Thyroid gland (tissue), 4 donors: ENCODE data around the gene SEMA6B. TPM values are rescaled to one million over a fixed set of nuclear protein-coding genes. Genes with fewer than 3 reads are reported as not detected.

Source experiments
- DNase-seq, 2 donors: peaks; one replicate each; pipeline ENCODE4 v3.0.0-alpha.2; 2019
- H3K27ac ChIP-seq, 3 donors: fragments of 200-600 bp; sonication (generic); 1 replicate in 2 of 3; 2 replicates in 1 of 3; pipeline ENCODE4 v1.5.1; 2016 to 2019; ENCODE audit warnings: mild to moderate bottlenecking in 1 of 3, moderate library complexity in 1 of 3
- H3K27me3 ChIP-seq: fragments of 200-600 bp; sonication (generic); one replicate; pipeline ENCODE4 v1.5.1; 2019
- H3K36me3 ChIP-seq, 2 donors: fragments of 200-600 bp; sonication (generic); one replicate each; pipeline ENCODE4 v1.5.1; 2016 to 2019
- H3K4me1 ChIP-seq, 2 donors: fragments of 200-600 bp; sonication (generic); one replicate each; pipeline ENCODE4 v1.5.1; 2017 to 2019
- H3K4me3 ChIP-seq, 3 donors: fragments of 200-600 bp; sonication (generic); replicated peaks in 1 of 3; 1 replicate in 2 of 3; 2 replicates in 1 of 3; pipeline ENCODE4 v1.5.1; 2016; ENCODE audit warnings: mild to moderate bottlenecking in 1 of 3
- H3K9me3 ChIP-seq: fragments of 200-600 bp; sonication (generic); one replicate; pipeline ENCODE4 v1.5.1; 2017
- POLR2A ChIP-seq, 2 donors: fragments of 450-650 bp; IDR thresholded peaks; one replicate each; pipeline ENCODE4 v1.6.1; 2017; ENCODE audit warnings: antibody characterized with exemption in 2 of 2, mild to moderate bottlenecking in 2 of 2, moderate library complexity in 1 of 2
- WGBS, 2 donors: methylation state at CpG; one replicate each; pipeline ENCODE4 v1.1.5; 2017; 5-methylcytosine and 5-hydroxymethylcytosine counted together
- intact Hi-C: fragments of 100-400 bp; cut with DNase I; formaldehyde crosslinking; loops from one replicate; pipeline ENCODE4 v1.15.1; 2023
- total RNA-seq, 4 donors: library from RNA; depleted of rRNA; stranded (reverse); fragments of >200 nt; gene quantifications; one replicate each; pipeline ENCODE4 v1.2.3, GENCODE V29; 2016
- TF ChIP-seq, protein P1 (sequence below), 6 experiments: fragments of 200-600 bp in 3 of 6; fragments of 450-650 bp in 3 of 6; sonication (generic) in 3 of 6; IDR thresholded peaks; one replicate each; pipeline ENCODE4 v1.5.1; 2016 to 2019; ENCODE audit warnings: antibody characterized with exemption in 6 of 6, mild to moderate bottlenecking in 2 of 6, inconsistent platforms in 1 of 6, moderate library complexity in 1 of 6

SEMA6B gene
- total RNA-seq, 4 donors from 2014 or later: 1.2 to 9.1 (median 4.2) TPM

GRCh38 chr19:4580961-4581665 is 21.6 kb upstream of the SEMA6B start:
- Histone ChIP-seq H3K36me3 (no peaks in the 10 kb centered on the region), H3K4me3 (peak overlapping the region in 1 of 3 donors; percentile 17), H3K27me3 (peaks cover 35% of the 10 kb centered on the region), H3K27ac (no peak overlapping the region), H3K4me1 (peaks cover 7 to 8% of the 10 kb centered on the region in 2 donors), H3K9me3 (no peaks in the 10 kb centered on the region)
- WGBS, 2 donors: 3 to 8% methylated on average over 7 to 8 of the region's 62 CpGs
- no peak for DNase-seq
- TF ChIP-seq, protein P1, sequence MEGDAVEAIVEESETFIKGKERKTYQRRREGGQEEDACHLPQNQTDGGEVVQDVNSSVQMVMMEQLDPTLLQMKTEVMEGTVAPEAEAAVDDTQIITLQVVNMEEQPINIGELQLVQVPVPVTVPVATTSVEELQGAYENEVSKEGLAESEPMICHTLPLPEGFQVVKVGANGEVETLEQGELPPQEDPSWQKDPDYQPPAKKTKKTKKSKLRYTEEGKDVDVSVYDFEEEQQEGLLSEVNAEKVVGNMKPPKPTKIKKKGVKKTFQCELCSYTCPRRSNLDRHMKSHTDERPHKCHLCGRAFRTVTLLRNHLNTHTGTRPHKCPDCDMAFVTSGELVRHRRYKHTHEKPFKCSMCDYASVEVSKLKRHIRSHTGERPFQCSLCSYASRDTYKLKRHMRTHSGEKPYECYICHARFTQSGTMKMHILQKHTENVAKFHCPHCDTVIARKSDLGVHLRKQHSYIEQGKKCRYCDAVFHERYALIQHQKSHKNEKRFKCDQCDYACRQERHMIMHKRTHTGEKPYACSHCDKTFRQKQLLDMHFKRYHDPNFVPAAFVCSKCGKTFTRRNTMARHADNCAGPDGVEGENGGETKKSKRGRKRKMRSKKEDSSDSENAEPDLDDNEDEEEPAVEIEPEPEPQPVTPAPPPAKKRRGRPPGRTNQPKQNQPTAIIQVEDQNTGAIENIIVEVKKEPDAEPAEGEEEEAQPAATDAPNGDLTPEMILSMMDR (IDR thresholded peaks at IDR 0.05): no peak
- no peak for TF ChIP-seq POLR2A (IDR thresholded peaks at IDR 0.05)
- intact Hi-C loops: no loop called here

DNA sequence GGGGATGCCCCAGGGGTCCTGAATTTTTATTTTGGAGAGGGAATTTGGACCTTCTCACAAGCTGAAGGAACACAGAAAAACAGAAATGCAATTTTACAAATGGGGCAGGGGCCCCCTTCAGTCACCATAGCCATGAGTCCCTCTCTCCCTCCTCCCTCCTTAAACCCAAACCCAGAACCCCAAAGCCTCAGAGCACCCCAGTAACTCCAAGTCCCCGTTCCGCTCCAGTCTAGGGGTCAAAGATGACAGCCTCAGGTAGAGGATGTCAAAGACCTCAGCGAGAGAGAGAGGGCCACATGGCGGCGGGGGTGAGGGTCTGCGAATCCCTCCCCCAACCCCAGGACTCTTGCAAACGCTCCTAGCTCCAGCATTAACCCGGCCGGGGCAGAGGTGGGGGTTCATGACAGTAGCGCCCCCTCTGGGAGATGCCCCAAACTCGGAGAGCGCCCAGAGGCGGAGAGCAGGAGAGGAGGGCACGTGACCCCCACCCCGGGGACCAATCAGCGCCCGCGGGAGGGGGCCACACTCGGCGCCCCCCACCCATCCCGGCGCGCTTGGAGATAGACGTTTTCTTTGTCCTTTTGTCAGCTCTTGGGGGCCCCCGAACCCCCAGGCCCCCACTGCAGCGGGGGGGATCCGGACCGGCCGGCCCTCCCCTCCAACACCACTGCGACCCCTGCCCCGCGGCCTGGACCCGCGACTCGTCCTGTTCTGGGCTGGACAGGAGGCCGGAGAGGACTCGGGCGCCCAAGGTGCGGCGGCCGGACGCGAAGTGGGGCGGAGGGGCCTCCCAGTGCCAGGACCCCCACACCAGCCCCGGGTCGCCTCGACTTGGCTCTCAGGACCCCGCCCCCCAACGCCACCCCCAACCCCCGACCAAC is 20.8 kb upstream of the SEMA6B start:
- peak overlapping the region in 1 of 3 donors; percentile 14 for H3K4me3 ChIP-seq
- TF ChIP-seq, protein P1 (IDR thresholded peaks at IDR 0.05): no peak
- TF ChIP-seq POLR2A (IDR thresholded peaks at IDR 0.05): no peak
- 24 to 27% methylated on average over 9 to 15 of the region's 50 CpGs for WGBS, 2 donors
- intact Hi-C loops: no loop called here
- H3K27ac ChIP-seq: no peak overlapping the region
- H3K27me3 ChIP-seq: peaks cover 35% of the 10 kb centered on the region
- H3K4me1 ChIP-seq: peaks cover 7 to 8% of the 10 kb centered on the region in 2 donors
- H3K9me3 ChIP-seq: no peaks in the 10 kb centered on the region
- H3K36me3 ChIP-seq: no peaks in the 10 kb centered on the region
- DNase-seq: no peak

DNA sequence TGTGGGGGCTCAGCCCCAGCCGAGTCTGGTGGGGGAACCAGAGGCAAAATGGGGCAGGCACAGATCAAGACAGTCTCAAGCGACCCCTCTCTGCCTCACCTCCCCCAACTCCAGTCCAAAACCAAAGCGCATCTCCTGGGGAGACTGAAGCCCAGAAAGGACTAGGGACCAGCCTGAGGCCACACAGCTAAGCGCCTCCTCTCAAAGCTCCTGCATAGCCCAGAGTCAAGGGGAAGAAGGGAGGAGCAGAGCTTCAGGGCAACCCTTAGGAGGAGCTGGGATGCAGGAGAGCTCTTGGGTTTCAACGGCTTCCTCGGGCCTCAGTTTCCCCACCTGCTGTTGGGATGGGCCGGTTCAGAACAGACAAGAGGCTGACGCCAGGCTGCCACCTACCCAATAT is 19.9 kb upstream of the SEMA6B start:
- H3K4me3 ChIP-seq: no peak overlapping the region
- WGBS, 2 donors: 80 to 86% methylated on average over 5 to 7 of the region's 8 CpGs
- intact Hi-C loops: loop anchor here (5.0 kb wide), 1 partner anchor 58 kb away; the partner anchor contains the start of gene TNFAIP8L1
- H3K36me3 ChIP-seq: no peaks in the 10 kb centered on the region
- H3K27ac ChIP-seq: no peak overlapping the region
- peaks cover 28% of the 10 kb centered on the region for H3K27me3 ChIP-seq
- no peak for TF ChIP-seq POLR2A (IDR thresholded peaks at IDR 0.05)
- H3K4me1 ChIP-seq: peaks cover 5 to 10% of the 10 kb centered on the region in 2 donors
- H3K9me3 ChIP-seq: no peaks in the 10 kb centered on the region
- no peak for DNase-seq

DNA sequence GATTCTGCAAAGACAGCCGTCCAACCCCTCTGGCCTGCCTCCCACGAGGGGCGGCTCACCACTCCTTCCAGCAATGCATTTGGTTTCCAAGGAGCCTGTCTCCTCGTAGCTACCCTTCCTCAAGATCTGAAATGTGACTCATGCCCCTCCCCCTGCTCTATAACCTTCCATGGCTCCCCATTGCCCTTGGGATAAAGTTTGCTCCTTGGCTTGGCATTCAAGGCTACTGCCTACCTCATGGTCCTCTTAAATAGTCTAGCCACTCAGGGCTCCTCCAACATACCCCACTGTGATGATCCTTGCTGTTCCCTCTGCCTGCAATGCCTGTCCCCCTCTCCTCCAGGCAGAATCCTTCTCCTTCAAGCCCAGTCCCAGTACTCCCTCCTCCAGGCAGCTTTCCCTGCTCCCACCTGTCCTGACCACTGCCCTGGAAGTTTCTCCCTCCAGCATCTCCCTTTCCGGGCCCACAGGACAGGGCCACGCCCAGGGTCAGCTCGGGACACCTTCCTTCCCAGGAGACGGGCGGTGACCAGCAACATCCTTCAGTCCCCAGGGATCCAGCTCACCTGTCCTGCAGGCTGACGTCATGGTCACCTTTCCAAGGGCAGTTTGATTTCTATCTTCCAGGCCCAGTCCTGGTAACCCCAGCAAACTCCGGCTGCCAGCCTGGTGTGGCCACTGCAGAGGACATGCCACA is 19.2 kb upstream of the SEMA6B start:
- intact Hi-C loops: loop anchor here (5.0 kb wide), 1 partner anchor 59 kb away; the partner anchor contains the start of gene TNFAIP8L1
- no peaks in the 10 kb centered on the region for H3K9me3 ChIP-seq
- H3K4me3 ChIP-seq: no peak overlapping the region
- peaks cover 0 to 8% of the 10 kb centered on the region in 2 donors for H3K4me1 ChIP-seq
- DNase-seq: no peak
- no peak overlapping the region for H3K27ac ChIP-seq
- H3K27me3 ChIP-seq: peaks cover 21% of the 10 kb centered on the region
- TF ChIP-seq POLR2A (IDR thresholded peaks at IDR 0.05): no peak
- TF ChIP-seq, protein P1 (IDR thresholded peaks at IDR 0.05): no peak
- no peaks in the 10 kb centered on the region for H3K36me3 ChIP-seq
- WGBS, 2 donors: 75 to 87% methylated on average over 8 to 10 of the region's 11 CpGs
